Choroid plexus epithelial cell (primary cell): ENCODE results near the gene RGS13.
"Not testable (repeated sequence)": the region's sequence is repeated elsewhere in the genome, so short reads cannot be mapped to it uniquely, and the experiment has no call there.

Source experiments
- DNase-seq: peaks from one replicate; pipeline ENCODE4 v3.0.0-alpha.2; 2010; ENCODE audit warnings: low read depth
- H3K4me3 ChIP-seq: 2 replicates; pipeline ENCODE4 v1.5.1; 2011; ENCODE audit warnings: low read depth, mild to moderate bottlenecking, control low read depth, low read length, moderate library complexity
- CTCF ChIP-seq: conservative IDR thresholded peaks from 2 replicates; pipeline ENCODE4 v1.5.1; 2011; ENCODE audit warnings: low read depth, mild to moderate bottlenecking, control low read depth, inconsistent platforms, low read length, moderate library complexity

The RGS13 gene

GRCh38 chr1:192675716-192676115, 39.8 kb downstream of the RGS13 start:
- TF ChIP-seq CTCF: no peak
- no peak for DNase-seq
- H3K4me3 ChIP-seq: no peak overlapping the region

GRCh38 chr1:192678099-192678498, 42.2 kb downstream of the RGS13 start:
- no peak overlapping the region for H3K4me3 ChIP-seq
- TF ChIP-seq CTCF: no peak
- DNase-seq: no peak

- H3K4me3 ChIP-seq: no peak overlapping the region
- no peak for TF ChIP-seq CTCF
- DNase-seq: no peak
These were observed 46.4 kb downstream of the RGS13 start for GRCh38 chr1:192682335-192682734.

- DNase-seq, H3K4me3 ChIP-seq: not testable (repeated sequence)
These were observed 47.1 kb downstream of the RGS13 start for GRCh38 chr1:192683081-192683480.

GRCh38 chr1:192689459-192689858, 53.5 kb downstream of the RGS13 start:
- H3K4me3 ChIP-seq: no peak overlapping the region
- no peak for DNase-seq
- no peak for TF ChIP-seq CTCF

- no peak for DNase-seq
- TF ChIP-seq CTCF: no peak
- H3K4me3 ChIP-seq: no peak overlapping the region
These were observed 55.1 kb downstream of the RGS13 start for GRCh38 chr1:192691041-192691440.

GRCh38 chr1:192696082-192696481, 60.1 kb downstream of the RGS13 start:
- no peak for TF ChIP-seq CTCF
- no peak for DNase-seq
- H3K4me3 ChIP-seq: no peak overlapping the region

- no peak for DNase-seq
- no peak for TF ChIP-seq CTCF
- no peak overlapping the region for H3K4me3 ChIP-seq
These were observed 61.8 kb downstream of the RGS13 start for GRCh38 chr1:192697771-192698170.
